ENCODE results near the gene PRTN3.
A peak's percentile ranks its signal among the peaks of the same experiment; 100 is the strongest.

PRTN3 gene

GRCh38 chr19:882871-883497, 42.2 kb downstream of the PRTN3 start:
- no peak for TF ChIP-seq CTCF (conservative IDR thresholded peaks at IDR 0.05; ENCODE audit: low read depth)

GRCh38 chr19:883661-884211, 42.9 kb downstream of the PRTN3 start:
- POLR2A ChIA-PET (ENCODE audit: low non-redundant PET): no interaction called here
- peak; percentile 84 for DNase-seq (ENCODE audit: low spot score)

More at GRCh38 chr19:882871-883497, 42.2 kb downstream of the PRTN3 start:
- POLR2A ChIA-PET (ENCODE audit: low non-redundant PET): no interaction called here
- CTCF ChIA-PET: interaction anchor here (0.5 to 1.3 kb wide), 10 partner anchors 8 to 473 kb away, joined by 3 to 7 read pairs (median 4); no protein-coding TSS in a partner anchor
- H3K27ac ChIP-seq: peak overlapping the region; percentile 13; the same call in 1 of the 2 replicates
- DNase-seq (ENCODE audit: low spot score): no peak

GRCh38 chr19:884420-885211, 43.8 kb downstream of the PRTN3 start:
- TF ChIP-seq CTCF (conservative IDR thresholded peaks at IDR 0.05; ENCODE audit: low read depth): no peak
- ChIA-PET CTCF (no interaction called here), POLR2A (ENCODE audit: low non-redundant PET) (no interaction called here)
- no peak for DNase-seq (ENCODE audit: low spot score)
- H3K27ac ChIP-seq: peak overlapping the region; percentile 4; the same call in 1 of the 2 replicates

More at GRCh38 chr19:883661-884211, 42.9 kb downstream of the PRTN3 start:
- CTCF ChIA-PET: interaction anchor here (0.5 to 1.3 kb wide), 7 partner anchors 19 to 474 kb away, joined by 3 to 7 read pairs (median 4); no protein-coding TSS in a partner anchor
- H3K27ac ChIP-seq: peak overlapping the region; percentile 4; the same call in 1 of the 2 replicates
- no peak for TF ChIP-seq CTCF (conservative IDR thresholded peaks at IDR 0.05; ENCODE audit: low read depth)

- ChIA-PET POLR2A (ENCODE audit: low non-redundant PET) (no interaction called here), CTCF (no interaction called here)
- TF ChIP-seq CTCF (conservative IDR thresholded peaks at IDR 0.05; ENCODE audit: low read depth): no peak
- no peak for DNase-seq (ENCODE audit: low spot score)
- 0 out of 2 replicates have a peak overlapping the region, but pooled peaks have one; percentile 3 for H3K27ac ChIP-seq
Observed at GRCh38 chr19:885536-886224, 44.9 kb downstream of the PRTN3 start.

GRCh38 chr19:887072-887471, 46.3 kb downstream of the PRTN3 start:
- POLR2A ChIA-PET (ENCODE audit: low non-redundant PET): no interaction called here
- CTCF ChIA-PET: interaction anchor here (0.8 kb wide), 1 partner anchor 328 kb away, joined by 4 read pairs; no protein-coding TSS in a partner anchor
- DNase-seq (ENCODE audit: low spot score): no peak
- no peak for TF ChIP-seq CTCF (conservative IDR thresholded peaks at IDR 0.05; ENCODE audit: low read depth)
- H3K27ac ChIP-seq: peak overlapping the region; percentile 29

- H3K27ac ChIP-seq: peak overlapping the region; percentile 29
- no peak for DNase-seq (ENCODE audit: low spot score)
- ChIA-PET POLR2A (ENCODE audit: low non-redundant PET) (no interaction called here), CTCF (no interaction called here)
- TF ChIP-seq CTCF (conservative IDR thresholded peaks at IDR 0.05; ENCODE audit: low read depth): no peak
Observed at GRCh38 chr19:887599-887998, 46.8 kb downstream of the PRTN3 start.

All from RWPE1 (cell line).